Measurements from ENCODE around the gene DSC3. TPM values are rescaled to one million over a fixed set of nuclear protein-coding genes. Genes with fewer than 3 reads are reported as not detected.

The DSC3 gene
- total RNA-seq, 2 donors from 2014 or later: 0.27 to 0.37 TPM

- H3K9ac ChIP-seq (ENCODE audit: low read depth in 2 of 2, low read length in 2 of 2): no peak overlapping the region
- intact Hi-C loops (cut with DNase I): no loop called here
- no peaks in the 10 kb centered on the region for H3K9me3 ChIP-seq
- no peak for DNase-seq
- TF ChIP-seq CTCF (IDR thresholded peaks at IDR 0.05): no peak
- peaks cover 1% of the 10 kb centered on the region for H3K27me3 ChIP-seq
- no peak overlapping the region for H3K4me3 ChIP-seq
- no peaks in the 10 kb centered on the region for H3K36me3 ChIP-seq
- no peaks in the 10 kb centered on the region for H3K4me1 ChIP-seq
- H3K27ac ChIP-seq: no peak overlapping the region
These were observed 6.6 kb upstream of the DSC3 start for GRCh38 chr18:31049189-31049588.

GRCh38 chr18:31048216-31048615, 5.7 kb upstream of the DSC3 start:
- Histone ChIP-seq H3K4me3 (no peak overlapping the region), H3K27me3 (peaks cover 10% of the 10 kb centered on the region), H3K27ac (no peak overlapping the region), H3K9me3 (no peaks in the 10 kb centered on the region), H3K4me1 (no peaks in the 10 kb centered on the region), H3K9ac (ENCODE audit: low read depth in 2 of 2, low read length in 2 of 2) (no peak overlapping the region), H3K36me3 (no peaks in the 10 kb centered on the region)
- intact Hi-C loops (cut with DNase I): no loop called here
- DNase-seq: no peak
- TF ChIP-seq CTCF (IDR thresholded peaks at IDR 0.05): no peak

- Histone ChIP-seq H3K4me3 (no peak overlapping the region), H3K4me1 (peaks cover under 1% of the 10 kb centered on the region), H3K36me3 (no peaks in the 10 kb centered on the region), H3K27me3 (peaks cover 23% of the 10 kb centered on the region), H3K9me3 (no peaks in the 10 kb centered on the region), H3K27ac (no peak overlapping the region), H3K9ac (ENCODE audit: low read depth in 2 of 2, low read length in 2 of 2) (no peak overlapping the region)
- no peak for TF ChIP-seq CTCF (IDR thresholded peaks at IDR 0.05)
- no peak for DNase-seq
- intact Hi-C loops (cut with DNase I): no loop called here
These were observed 4.4 kb upstream of the DSC3 start for GRCh38 chr18:31046916-31047315.

GRCh38 chr18:31045599-31045998, 3.1 kb upstream of the DSC3 start:
- H3K9me3 ChIP-seq: no peaks in the 10 kb centered on the region
- no peak overlapping the region for H3K27ac ChIP-seq
- H3K27me3 ChIP-seq: peaks cover 36% of the 10 kb centered on the region
- peaks cover 2% of the 10 kb centered on the region for H3K4me1 ChIP-seq
- DNase-seq: no peak
- no peak overlapping the region for H3K4me3 ChIP-seq
- H3K36me3 ChIP-seq: no peaks in the 10 kb centered on the region
- TF ChIP-seq CTCF (IDR thresholded peaks at IDR 0.05): no peak
- intact Hi-C loops (cut with DNase I): no loop called here
- H3K9ac ChIP-seq (ENCODE audit: low read depth in 2 of 2, low read length in 2 of 2): no peak overlapping the region

GRCh38 chr18:31044926-31045325, 2.4 kb upstream of the DSC3 start:
- intact Hi-C loops (cut with DNase I): no loop called here
- Histone ChIP-seq H3K9me3 (no peaks in the 10 kb centered on the region), H3K27ac (no peak overlapping the region), H3K4me3 (no peak overlapping the region), H3K27me3 (peaks cover 40% of the 10 kb centered on the region), H3K9ac (ENCODE audit: low read depth in 2 of 2, low read length in 2 of 2) (no peak overlapping the region), H3K4me1 (peaks cover 2% of the 10 kb centered on the region), H3K36me3 (no peaks in the 10 kb centered on the region)
- TF ChIP-seq CTCF (IDR thresholded peaks at IDR 0.05): no peak
- no peak for DNase-seq

- intact Hi-C loops (cut with DNase I): no loop called here
- H3K9ac ChIP-seq (ENCODE audit: low read depth in 2 of 2, low read length in 2 of 2): no peak overlapping the region
- H3K4me1 ChIP-seq: peaks cover 2% of the 10 kb centered on the region
- peaks cover 40% of the 10 kb centered on the region for H3K27me3 ChIP-seq
- no peaks in the 10 kb centered on the region for H3K9me3 ChIP-seq
- no peaks in the 10 kb centered on the region for H3K36me3 ChIP-seq
- no peak for DNase-seq
- H3K4me3 ChIP-seq: no peak overlapping the region
- TF ChIP-seq CTCF (IDR thresholded peaks at IDR 0.05): no peak
- no peak overlapping the region for H3K27ac ChIP-seq
These were observed 1.2 kb upstream of the DSC3 start for GRCh38 chr18:31043709-31044108.
